Brain microvascular endothelial cell (primary cell): ENCODE results near the gene IFNA1.

Source experiments
- DNase-seq: peaks from one replicate; pipeline ENCODE4 v3.0.0-alpha.2; 2020
- H3K27ac ChIP-seq: fragments of 250-450 bp; sonication (Bioruptor Pico); 2 replicates; pipeline ENCODE4 v1.5.1; 2020; ENCODE audit warnings: mild to moderate bottlenecking, moderate library complexity
- H3K27me3 ChIP-seq: fragments of 250-450 bp; sonication (Bioruptor Pico); replicated peaks from 2 replicates; pipeline ENCODE4 v1.5.1; 2020; ENCODE audit warnings: mild to moderate bottlenecking
- H3K36me3 ChIP-seq: fragments of 250-450 bp; sonication (Bioruptor Pico); replicated peaks from 2 replicates; pipeline ENCODE4 v1.5.1; 2020; ENCODE audit warnings: mild to moderate bottlenecking
- H3K4me3 ChIP-seq: 2 replicates; pipeline ENCODE4 v1.5.1; 2011; ENCODE audit warnings: low read depth, mild to moderate bottlenecking, control low read depth, low read length, moderate library complexity
- CTCF ChIP-seq: IDR thresholded peaks from 2 replicates; pipeline ENCODE4 v1.5.1; 2011; ENCODE audit warnings: low read depth, mild to moderate bottlenecking, moderate library complexity, low read length, control low read depth, inconsistent platforms; ENCODE audit errors: missing control alignments
- in situ Hi-C: cut with HindIII; loops from 2 replicates; pipeline ENCODE4 v1.10.0; 2017; ENCODE audit warnings: low sequenced_read_pairs, low pct_ligation_motif_present

The IFNA1 gene

GRCh38 chr9:21440139-21440538 lies at the start of gene IFNA1:
IFNA1 (plus strand) TSS chr9:21440439; CDS start chr9:21440508, 69 bp downstream.
- no peak for DNase-seq
- Histone ChIP-seq H3K27ac (no peak within 1 kb of the TSS), H3K27me3 (no peaks in the 10 kb centered on the region), H3K36me3 (no peaks in the 10 kb centered on the region), H3K4me3 (no peak within 1 kb of the TSS)
- in situ Hi-C loops = no loop called here
- TF ChIP-seq CTCF = no peak

GRCh38 chr9:21392270-21392669 lies 48.0 kb upstream of the IFNA1 start:
- H3K36me3 ChIP-seq = no peaks in the 10 kb centered on the region
- H3K27ac ChIP-seq = no peak overlapping the region
- DNase-seq = no peak
- H3K27me3 ChIP-seq = peaks cover 11% of the 10 kb centered on the region
- in situ Hi-C loops = no loop called here
- H3K4me3 ChIP-seq = no peak overlapping the region
- TF ChIP-seq CTCF = peak; percentile 55

GRCh38 chr9:21395778-21396717 lies 44.2 kb upstream of the IFNA1 start:
- in situ Hi-C loops = no loop called here
- TF ChIP-seq CTCF = peak; percentile 94
- Histone ChIP-seq H3K27me3 (peaks cover 11% of the 10 kb centered on the region), H3K4me3 (peak overlapping the region; percentile 55), H3K27ac (no peak overlapping the region), H3K36me3 (no peaks in the 10 kb centered on the region)
- no peak for DNase-seq

- in situ Hi-C loops = no loop called here
- H3K4me3 ChIP-seq = no peak overlapping the region
- H3K27ac ChIP-seq = no peak overlapping the region
- no peaks in the 10 kb centered on the region for H3K36me3 ChIP-seq
- no peak for DNase-seq
- no peak for TF ChIP-seq CTCF
- peaks cover 17% of the 10 kb centered on the region for H3K27me3 ChIP-seq
Measured at GRCh38 chr9:21398955-21399489, 41.2 kb upstream of the IFNA1 start.

- Histone ChIP-seq H3K4me3 (no peak overlapping the region), H3K27me3 (peaks cover 16% of the 10 kb centered on the region), H3K36me3 (no peaks in the 10 kb centered on the region), H3K27ac (no peak overlapping the region)
- in situ Hi-C loops = no loop called here
- no peak for TF ChIP-seq CTCF
- no peak for DNase-seq
Measured at GRCh38 chr9:21399956-21400355, 40.3 kb upstream of the IFNA1 start.
